HepG2 (cell line): ENCODE results near the gene SMAD3. TPM values are rescaled to one million over a fixed set of nuclear protein-coding genes. Genes with fewer than 3 reads are reported as not detected.

Experiments used
- ATAC-seq: fragments of 200-7000 bp; cut with Tn5 transposase; 3 replicates; pipeline ENCODE4 v1.9.1; 2020; ENCODE audit warnings: mild to moderate bottlenecking, moderate library complexity
- BruUV-seq: library from RNA; stranded (reverse); fragments of 400-500 nt; replicated peaks from 2 replicates; lab custom pipeline; 2021; lab: Mats Ljungman, UMichigan
- CTCF ChIA-PET: fragments of 300-600 bp; formaldehyde crosslinking; extraction: SDS; loops from one replicate; lab custom pipeline; 2021; ENCODE audit warnings: low total read pairs, inconsistent platforms, low intra/inter-chr PET ratio; lab: Yijun Ruan, JAX
- POLR2A ChIA-PET: fragments of 350-600 bp; sonication (Branson Sonifier 250); formaldehyde crosslinking; loops from one replicate; lab custom pipeline; 2020; ENCODE audit warnings: antibody characterized with exemption, inconsistent platforms; lab: Yijun Ruan, JAX
- DNase-seq: peaks from one replicate; pipeline ENCODE4 v3.0.0-alpha.2; 2015; ENCODE audit warnings: low spot score
- FAIRE-seq: peaks from 3 replicates; lab custom pipeline; 2011; peaks lifted over from hg19 to GRCh38; lab: Jason Lieb, UNC
- H2AFZ ChIP-seq: one replicate; pipeline ENCODE4 v1.6.1; 2011; ENCODE audit warnings: low read length, inconsistent platforms
- H3K27ac ChIP-seq: fragments of 300-600 bp; 3 replicates; pipeline ENCODE4 v1.8.0; 2011; ENCODE audit warnings: mixed run types, mild to moderate bottlenecking, mixed read lengths, low read length, inconsistent platforms; ENCODE audit not compliant: insufficient read depth; ENCODE audit errors: extremely low read length
- H3K27me3 ChIP-seq, 2 experiments: fragments of 200-600 bp in 1 of 2; 2 replicates in 1 of 2; 3 replicates in 1 of 2; pipeline versions ENCODE4 v1.6.0 to v1.8.0; 2011; ENCODE audit warnings: low read length in 2 of 2, mild to moderate bottlenecking in 2 of 2, moderate library complexity in 2 of 2, inconsistent platforms in 1 of 2; ENCODE audit not compliant: insufficient read depth in 2 of 2, control insufficient read depth in 1 of 2
- H3K36me3 ChIP-seq, 2 experiments: fragments of 200-600 bp in 1 of 2; replicated peaks in 1 of 2; 2 replicates in 1 of 2; 3 replicates in 1 of 2; pipeline versions ENCODE4 v1.5.1 to v1.8.0; 2011; ENCODE audit warnings: low read length in 2 of 2, inconsistent platforms in 1 of 2; ENCODE audit not compliant: insufficient read depth in 2 of 2, control insufficient read depth in 1 of 2
- H3K4me1 ChIP-seq: 2 replicates; pipeline ENCODE4 v1.5.1; 2012; ENCODE audit warnings: low read length, inconsistent platforms; ENCODE audit not compliant: insufficient read depth
- H3K4me2 ChIP-seq: 2 replicates; pipeline ENCODE4 v1.6.0; 2011; ENCODE audit warnings: low read depth, low read length, inconsistent platforms
- H3K4me3 ChIP-seq, 3 experiments: fragments of 200-600 bp in 1 of 3; sonication (generic), shearing (Covaris generic) in 1 of 3; replicated peaks in 1 of 3; 2 replicates each; pipeline ENCODE4 v1.5.1; 2011 to 2016; ENCODE audit warnings: low read length in 3 of 3, inconsistent platforms in 2 of 3, low read depth in 2 of 3, mild to moderate bottlenecking in 2 of 3, control low read depth in 1 of 3, mixed read lengths in 1 of 3; ENCODE audit not compliant: insufficient read depth in 1 of 3
- H3K79me2 ChIP-seq: one replicate; pipeline ENCODE4 v1.6.1; 2011; ENCODE audit warnings: low read length, inconsistent platforms; ENCODE audit not compliant: insufficient read depth
- H3K9ac ChIP-seq: 2 replicates; pipeline ENCODE4 v1.6.0; 2011; ENCODE audit warnings: mild to moderate bottlenecking, low read depth, low read length, inconsistent platforms; ENCODE audit not compliant: insufficient read depth
- H3K9me3 ChIP-seq: 2 replicates; pipeline ENCODE4 v1.5.1; 2012; ENCODE audit warnings: mild to moderate bottlenecking, low read length
- H4K20me1 ChIP-seq: 2 replicates; pipeline ENCODE4 v1.6.0; 2011; ENCODE audit warnings: inconsistent platforms, mild to moderate bottlenecking, low read length, moderate library complexity; ENCODE audit not compliant: insufficient read depth
- BCL6 ChIP-seq: IDR thresholded peaks from 2 replicates; pipeline ENCODE4 v1.6.1; 2016; ENCODE audit warnings: missing genetic modification reagents, missing compliant biosample characterization
- RARA ChIP-seq: IDR thresholded peaks from 2 replicates; pipeline ENCODE4 v1.6.1; 2016; ENCODE audit warnings: missing genetic modification reagents, missing compliant biosample characterization
- RBFOX2 ChIP-seq: fragments of 200-400 bp; formaldehyde crosslinking; IDR thresholded peaks from 2 replicates; pipeline ENCODE4 v1.6.1; 2017; ENCODE audit warnings: low read depth, mild to moderate bottlenecking, low read length
- ZKSCAN1 ChIP-seq: fragments of 150-350 bp; IDR thresholded peaks from 2 replicates; pipeline ENCODE4 v1.6.1; 2014; ENCODE audit warnings: low read length
- WGBS: methylation state at CpG from one replicate; pipeline ENCODE4 v1.1.6; 2017; ENCODE audit warnings: low lambda C conversion rate; 5-methylcytosine and 5-hydroxymethylcytosine counted together
- in situ Hi-C: cut with HindIII; loops from 2 replicates; pipeline ENCODE4 v1.10.0; 2017; ENCODE audit warnings: low pct_unique_long_range_greater_than_20kb; ENCODE audit not compliant: extremely low pct_ligation_motif_present
- intact Hi-C: fragments of 100-400 bp; cut with micrococcal nuclease; formaldehyde crosslinking; loops from one replicate; pipeline ENCODE4 v1.10.0; 2022; ENCODE audit not compliant: unreplicated experiment
- polyA plus RNA-seq, 8 experiments: library from polyadenylated mRNA; depleted of rRNA in 3 of 8; stranded (reverse) in 7 of 8; unstranded in 1 of 8; fragments of >200 nt; fragmentation: Illumina TruSeq in 4 of 8; extraction: Trizol in 4 of 8; gene quantifications; 2 replicates each; pipeline versions ENCODE4 v1.2.1 to v1.2.3, GENCODE V29; 2011 to 2016; ENCODE audit warnings: low read depth in 4 of 8, missing spikeins in 1 of 8, mixed read lengths in 1 of 8; ENCODE audit not compliant: insufficient read depth in 1 of 8
- total RNA-seq, 5 experiments: library from RNA; depleted of rRNA; stranded (reverse); fragments of >200 nt; fragmentation: Illumina TruSeq; extraction: Trizol; gene quantifications; 2 replicates each; pipeline ENCODE4 v1.2.3, GENCODE V29; 2016; ENCODE audit warnings: low read depth in 1 of 5
- TF ChIP-seq, protein P1 (sequence below): sonication (generic); formaldehyde crosslinking; IDR thresholded peaks from 2 replicates; pipeline ENCODE4 v1.4.0; 2020; ENCODE audit warnings: mild to moderate bottlenecking, missing genetic modification reagents
- TF ChIP-seq, protein P2 (sequence below): sonication (generic); formaldehyde crosslinking; IDR thresholded peaks from 2 replicates; pipeline ENCODE4 v1.4.0; 2020; ENCODE audit warnings: missing genetic modification reagents, mild to moderate bottlenecking, borderline replicate concordance
- TF ChIP-seq, protein P3 (sequence below): sonication (generic); formaldehyde crosslinking; IDR thresholded peaks from 2 replicates; pipeline ENCODE4 v1.8.1; 2022; ENCODE audit warnings: low read depth, mild to moderate bottlenecking, missing genetic modification reagents

The SMAD3 gene
- total and polyA plus RNA-seq, 2 of the 13 experiments (the other 11 are each of a cell fraction or from before 2014, with no cell fraction given): 8.6 to 56.3 TPM

DNA sequence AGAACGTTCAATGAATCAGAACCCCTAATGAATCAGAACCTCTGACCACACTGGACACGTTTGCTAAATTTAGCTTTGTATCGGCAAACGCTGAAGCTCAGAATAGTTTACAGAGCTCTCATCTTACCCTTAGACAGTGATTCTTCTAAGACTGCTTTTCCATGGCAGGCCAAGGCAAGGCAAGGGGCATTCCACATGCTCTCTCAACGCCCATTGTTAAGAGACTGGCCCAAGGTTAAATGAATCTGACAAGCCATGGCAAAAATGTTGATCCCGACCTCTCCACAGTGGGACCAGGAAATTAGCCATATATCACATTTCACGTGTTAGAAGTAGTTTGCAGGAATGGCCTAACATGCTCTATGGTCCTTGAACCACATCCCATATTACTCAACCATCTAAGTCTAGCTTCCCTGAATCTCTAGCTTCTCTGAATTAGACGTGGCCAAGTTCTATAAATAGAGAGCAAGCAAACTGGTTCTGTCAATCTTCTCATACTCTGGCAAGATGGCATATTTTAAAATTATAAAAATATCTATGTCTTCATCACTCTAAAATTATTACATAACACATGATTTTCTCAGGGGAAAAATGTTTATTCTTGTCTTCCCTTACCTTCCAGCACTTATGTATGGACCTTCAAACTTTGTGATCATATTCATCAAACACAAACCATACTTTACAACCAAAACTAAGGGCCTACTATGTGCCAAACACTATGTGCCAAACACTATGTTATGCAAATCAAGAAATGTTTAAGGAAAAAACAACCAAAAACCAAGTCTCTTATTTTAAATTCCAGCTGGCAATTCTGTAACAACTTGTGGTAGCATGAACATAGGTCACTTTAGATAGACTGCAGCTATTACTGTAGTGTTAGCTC lies 134.7 kb downstream of the SMAD3 start:
- no peaks in the 10 kb centered on the region for H4K20me1 ChIP-seq
- TF ChIP-seq RBFOX2 (no peak), ZKSCAN1 (0 out of 2 replicates have a peak, but pooled peaks have one; percentile 50)
- TF ChIP-seq, all 625 proteins: peak for 1
- ChIA-PET CTCF (no interaction called here), POLR2A (no interaction called here)
- H3K27ac ChIP-seq: no peak overlapping the region
- H3K36me3 ChIP-seq: no peaks in the 10 kb centered on the region; a peak in 1 of 5 replicates
- no peak overlapping the region for H3K4me3 ChIP-seq
- H3K27me3 ChIP-seq: no peaks in the 10 kb centered on the region
- no peak for ATAC-seq
- no peak overlapping the region for H3K4me2 ChIP-seq
- no peak for FAIRE-seq
- intact Hi-C loops: no loop called here
- no peaks in the 10 kb centered on the region for H3K9me3 ChIP-seq
- in situ Hi-C loops: no loop called here
- H3K9ac ChIP-seq: no peak overlapping the region
- no peak for DNase-seq
- BruUV-seq: no TSS peak
- 84% methylated on average over 8 of the region's 8 CpGs for WGBS
- no peak overlapping the region for H2AFZ ChIP-seq
- no peaks in the 10 kb centered on the region for H3K79me2 ChIP-seq
- H3K4me1 ChIP-seq: peaks cover 15% of the 10 kb centered on the region

DNA sequence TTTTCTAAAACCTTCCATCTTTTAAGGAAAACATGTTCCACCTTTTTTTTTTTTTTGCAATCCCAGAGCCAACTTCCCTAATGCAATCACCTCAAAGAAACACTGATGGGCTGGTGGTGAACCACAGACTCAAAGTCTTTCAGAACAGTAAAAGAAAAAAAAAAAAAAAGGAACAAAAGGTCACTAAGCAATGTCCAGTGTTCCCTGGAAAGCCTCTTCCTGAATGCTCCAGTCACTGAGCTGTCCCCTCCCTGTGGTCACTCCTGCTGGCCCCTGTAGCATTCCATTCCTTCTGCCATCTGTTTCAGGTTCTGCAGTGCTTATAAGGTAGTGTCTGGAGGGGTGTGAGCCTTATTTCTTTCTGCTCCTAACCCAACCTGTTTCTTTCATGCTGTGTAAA lies 135.7 kb downstream of the SMAD3 start:
- no peaks in the 10 kb centered on the region for H3K9me3 ChIP-seq
- H3K4me2 ChIP-seq: no peak overlapping the region
- DNase-seq: no peak
- FAIRE-seq: peak; percentile 8
- no peak overlapping the region for H3K9ac ChIP-seq
- POLR2A ChIA-PET: interaction anchor here (0.7 kb wide), 1 partner anchor 23 kb away, joined by 3 read pairs; no protein-coding TSS in a partner anchor
- no peak overlapping the region for H2AFZ ChIP-seq
- CTCF ChIA-PET: no interaction called here
- in situ Hi-C loops (no loop called here), intact Hi-C loops (no loop called here)
- no peak overlapping the region for H3K4me3 ChIP-seq
- no peak overlapping the region for H3K27ac ChIP-seq
- no peaks in the 10 kb centered on the region for H3K79me2 ChIP-seq
- TF ChIP-seq, protein P1, sequence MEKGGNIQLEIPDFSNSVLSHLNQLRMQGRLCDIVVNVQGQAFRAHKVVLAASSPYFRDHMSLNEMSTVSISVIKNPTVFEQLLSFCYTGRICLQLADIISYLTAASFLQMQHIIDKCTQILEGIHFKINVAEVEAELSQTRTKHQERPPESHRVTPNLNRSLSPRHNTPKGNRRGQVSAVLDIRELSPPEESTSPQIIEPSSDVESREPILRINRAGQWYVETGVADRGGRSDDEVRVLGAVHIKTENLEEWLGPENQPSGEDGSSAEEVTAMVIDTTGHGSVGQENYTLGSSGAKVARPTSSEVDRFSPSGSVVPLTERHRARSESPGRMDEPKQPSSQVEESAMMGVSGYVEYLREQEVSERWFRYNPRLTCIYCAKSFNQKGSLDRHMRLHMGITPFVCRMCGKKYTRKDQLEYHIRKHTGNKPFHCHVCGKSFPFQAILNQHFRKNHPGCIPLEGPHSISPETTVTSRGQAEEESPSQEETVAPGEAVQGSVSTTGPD (CRISPR knock-in tag): no peak
- 0 out of 2 replicates have a peak, but pooled peaks have one; percentile 21 for TF ChIP-seq RARA (CRISPR knock-in tag)
- TF ChIP-seq, protein P2, sequence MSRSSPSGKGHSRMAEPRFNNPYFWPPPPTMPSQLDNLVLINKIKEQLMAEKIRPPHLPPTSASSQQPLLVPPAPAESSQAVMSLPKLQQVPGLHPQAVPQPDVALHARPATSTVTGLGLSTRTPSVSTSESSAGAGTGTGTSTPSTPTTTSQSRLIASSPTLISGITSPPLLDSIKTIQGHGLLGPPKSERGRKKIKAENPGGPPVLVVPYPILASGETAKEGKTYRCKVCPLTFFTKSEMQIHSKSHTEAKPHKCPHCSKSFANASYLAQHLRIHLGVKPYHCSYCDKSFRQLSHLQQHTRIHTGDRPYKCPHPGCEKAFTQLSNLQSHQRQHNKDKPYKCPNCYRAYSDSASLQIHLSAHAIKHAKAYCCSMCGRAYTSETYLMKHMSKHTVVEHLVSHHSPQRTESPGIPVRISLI (CRISPR knock-in tag): peak; percentile 50; the same call in 1 of the 2 replicates
- TF ChIP-seq BCL6 (CRISPR knock-in tag): peak; percentile 59
- TF ChIP-seq, protein P3, sequence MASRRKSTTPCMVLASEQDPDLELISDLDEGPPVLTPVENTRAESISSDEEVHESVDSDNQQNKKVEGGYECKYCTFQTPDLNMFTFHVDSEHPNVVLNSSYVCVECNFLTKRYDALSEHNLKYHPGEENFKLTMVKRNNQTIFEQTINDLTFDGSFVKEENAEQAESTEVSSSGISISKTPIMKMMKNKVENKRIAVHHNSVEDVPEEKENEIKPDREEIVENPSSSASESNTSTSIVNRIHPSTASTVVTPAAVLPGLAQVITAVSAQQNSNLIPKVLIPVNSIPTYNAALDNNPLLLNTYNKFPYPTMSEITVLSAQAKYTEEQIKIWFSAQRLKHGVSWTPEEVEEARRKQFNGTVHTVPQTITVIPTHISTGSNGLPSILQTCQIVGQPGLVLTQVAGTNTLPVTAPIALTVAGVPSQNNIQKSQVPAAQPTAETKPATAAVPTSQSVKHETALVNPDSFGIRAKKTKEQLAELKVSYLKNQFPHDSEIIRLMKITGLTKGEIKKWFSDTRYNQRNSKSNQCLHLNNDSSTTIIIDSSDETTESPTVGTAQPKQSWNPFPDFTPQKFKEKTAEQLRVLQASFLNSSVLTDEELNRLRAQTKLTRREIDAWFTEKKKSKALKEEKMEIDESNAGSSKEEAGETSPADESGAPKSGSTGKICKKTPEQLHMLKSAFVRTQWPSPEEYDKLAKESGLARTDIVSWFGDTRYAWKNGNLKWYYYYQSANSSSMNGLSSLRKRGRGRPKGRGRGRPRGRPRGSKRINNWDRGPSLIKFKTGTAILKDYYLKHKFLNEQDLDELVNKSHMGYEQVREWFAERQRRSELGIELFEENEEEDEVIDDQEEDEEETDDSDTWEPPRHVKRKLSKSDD (CRISPR knock-in tag): no peak
- BruUV-seq: no TSS peak
- H3K36me3 ChIP-seq: no peaks in the 10 kb centered on the region
- H4K20me1 ChIP-seq: no peaks in the 10 kb centered on the region
- ATAC-seq: peak; percentile 58
- H3K4me1 ChIP-seq: peaks cover 15% of the 10 kb centered on the region
- H3K27me3 ChIP-seq: no peaks in the 10 kb centered on the region
